CD1c-positive myeloid dendritic cell (primary cell): ENCODE measurements around the gene RPRD1B.

Experiments used
- DNase-seq: peaks from one replicate; pipeline ENCODE4 v3.0.0-alpha.2; 2016; ENCODE audit errors: extremely low spot score

Gene RPRD1B

DNA sequence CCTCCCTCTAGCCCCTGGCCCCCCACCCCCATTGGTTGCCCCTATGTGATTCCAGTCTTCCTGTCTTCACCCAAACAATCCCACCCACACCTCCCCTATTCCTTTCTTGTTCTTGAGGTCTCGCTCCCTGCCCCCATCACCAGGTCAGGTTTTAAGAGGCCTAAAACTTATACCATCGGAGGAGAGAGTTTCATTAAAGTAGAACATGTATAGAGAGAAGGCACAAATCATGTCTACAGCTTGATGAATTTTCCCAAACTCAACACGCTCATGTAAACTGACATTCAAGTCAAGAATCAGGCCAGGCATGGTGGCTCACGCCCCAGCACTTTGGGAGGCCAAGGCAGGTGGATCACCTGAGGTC lies 87.1 kb downstream of the RPRD1B start:
- no peak for DNase-seq

DNA sequence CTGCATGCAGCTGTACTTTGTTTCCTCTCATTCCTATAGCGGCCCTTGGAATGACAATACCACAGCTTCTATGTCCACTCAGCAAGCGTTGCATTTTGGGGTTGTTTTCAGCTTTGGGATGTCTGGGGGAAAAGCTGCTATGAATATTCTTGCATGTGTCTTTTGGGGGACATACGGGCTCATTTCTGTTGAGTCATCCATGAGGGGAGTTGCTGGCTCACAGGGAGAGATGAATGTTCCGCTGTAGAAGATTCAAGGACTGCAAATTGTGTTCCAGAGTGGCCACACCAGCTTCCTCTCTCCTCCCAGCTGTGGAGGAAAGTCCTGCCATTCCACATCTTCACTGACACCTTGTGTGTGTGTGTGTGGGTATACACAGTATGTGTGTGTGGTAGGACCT lies 88.2 kb downstream of the RPRD1B start:
- DNase-seq = no peak

DNA sequence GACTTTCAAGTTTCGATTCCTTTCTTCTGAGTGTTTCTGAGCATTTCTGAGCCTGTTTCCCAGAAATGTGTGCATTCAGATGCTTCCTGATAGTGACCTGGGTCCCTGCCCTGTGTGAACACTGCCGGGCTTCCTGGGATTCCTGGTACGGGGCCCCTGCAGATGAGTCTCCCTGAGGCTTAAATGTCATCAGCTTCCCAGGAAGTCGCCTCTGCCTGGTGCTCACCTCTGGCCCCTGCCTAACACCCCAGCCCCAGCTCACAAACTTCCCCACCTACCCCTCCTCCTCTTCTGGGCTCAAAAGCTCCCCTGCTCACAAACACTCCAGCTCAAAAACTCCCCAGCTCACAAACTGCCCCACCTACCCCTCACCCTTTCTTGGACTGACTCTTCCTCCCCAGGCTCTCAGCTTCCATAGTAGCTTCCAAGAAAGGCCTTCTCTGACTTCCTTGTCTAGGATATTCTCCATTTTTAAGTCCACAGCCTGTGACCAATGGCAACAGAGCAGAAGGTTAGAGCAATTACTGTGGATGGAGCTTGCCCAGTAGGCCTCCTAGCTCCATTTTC lies 89.6 kb downstream of the RPRD1B start:
- DNase-seq = no peak

DNA sequence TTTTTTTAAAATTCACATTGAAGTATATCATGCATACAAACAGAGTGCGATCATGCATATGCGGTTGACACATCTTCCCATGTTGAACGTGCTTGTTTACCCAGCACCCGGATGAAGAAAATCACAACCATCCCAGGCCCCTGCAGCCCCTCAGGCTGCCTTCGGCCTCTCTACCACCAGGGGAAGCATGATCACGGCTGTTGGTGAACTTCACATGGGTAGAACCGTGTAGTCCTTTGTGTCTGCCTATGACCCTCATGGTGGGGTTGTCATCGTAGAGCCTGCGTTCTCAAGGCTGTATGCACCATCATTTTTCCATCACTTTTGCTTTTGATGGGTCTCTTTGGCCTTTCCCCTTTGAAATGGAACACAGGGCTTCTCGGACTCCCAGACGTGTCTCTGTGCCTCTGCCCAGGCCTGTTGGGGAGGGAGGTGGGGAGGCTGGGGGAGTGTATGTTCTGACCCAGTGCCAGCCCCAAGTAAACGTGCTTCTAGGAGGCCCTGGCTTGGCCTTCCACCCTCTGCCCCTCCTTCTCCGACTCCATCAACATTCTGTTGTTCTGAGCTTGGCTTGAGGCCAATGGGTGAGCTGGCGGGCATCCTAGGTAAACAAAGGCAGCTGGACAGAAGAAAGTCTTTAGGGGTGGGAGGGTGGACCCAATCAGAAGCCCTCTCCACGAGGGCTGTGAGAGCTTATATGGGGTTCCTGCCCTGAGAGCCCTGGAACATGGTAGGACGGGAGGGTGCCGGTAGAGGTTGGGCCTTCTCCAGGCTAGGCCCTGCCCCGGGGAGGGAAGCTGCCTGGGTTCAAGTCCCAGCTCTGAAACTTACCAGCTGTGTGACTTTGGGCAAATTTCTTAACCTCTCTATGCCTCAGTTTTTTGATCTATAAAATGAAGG lies 91.9 kb downstream of the RPRD1B start:
- DNase-seq = no peak

DNA sequence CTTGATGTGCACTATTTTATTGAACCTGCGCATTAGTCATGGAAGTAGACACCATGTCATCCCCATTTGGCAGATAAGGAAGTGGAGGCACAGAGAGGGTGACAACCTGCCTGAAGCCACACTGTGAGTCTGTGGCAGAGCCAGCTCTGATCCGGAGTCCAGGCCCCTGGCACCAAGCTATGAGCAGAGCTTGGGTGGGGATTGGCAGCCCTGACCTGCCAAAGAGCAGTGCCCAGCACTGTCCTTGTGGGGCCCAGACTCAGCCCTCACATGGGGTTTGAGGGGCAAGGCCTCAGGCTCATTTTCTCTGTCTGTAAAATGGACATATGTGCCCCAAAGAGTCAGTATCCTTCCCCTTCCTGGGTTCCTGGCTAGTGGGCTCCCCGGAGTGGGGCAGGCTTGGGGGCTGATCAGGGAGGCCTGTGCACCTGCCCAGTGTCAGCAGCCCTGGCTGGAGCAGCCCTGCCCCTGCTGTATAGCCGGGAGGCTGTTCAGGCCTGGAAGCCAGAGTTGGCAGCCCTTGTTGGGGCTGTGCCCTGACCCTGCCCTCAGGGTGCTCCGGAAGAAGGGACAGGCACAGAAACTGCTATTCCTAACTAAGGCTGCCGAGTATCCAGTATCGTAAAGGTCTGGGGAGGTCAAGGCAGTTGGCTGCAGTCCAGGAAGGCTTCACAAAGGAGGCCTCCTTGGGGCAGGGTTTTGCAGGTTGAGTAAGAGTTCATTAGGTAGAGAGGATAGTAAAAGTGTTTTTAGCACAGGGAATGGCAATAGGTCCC lies 92.8 kb downstream of the RPRD1B start:
- no peak for DNase-seq

DNA sequence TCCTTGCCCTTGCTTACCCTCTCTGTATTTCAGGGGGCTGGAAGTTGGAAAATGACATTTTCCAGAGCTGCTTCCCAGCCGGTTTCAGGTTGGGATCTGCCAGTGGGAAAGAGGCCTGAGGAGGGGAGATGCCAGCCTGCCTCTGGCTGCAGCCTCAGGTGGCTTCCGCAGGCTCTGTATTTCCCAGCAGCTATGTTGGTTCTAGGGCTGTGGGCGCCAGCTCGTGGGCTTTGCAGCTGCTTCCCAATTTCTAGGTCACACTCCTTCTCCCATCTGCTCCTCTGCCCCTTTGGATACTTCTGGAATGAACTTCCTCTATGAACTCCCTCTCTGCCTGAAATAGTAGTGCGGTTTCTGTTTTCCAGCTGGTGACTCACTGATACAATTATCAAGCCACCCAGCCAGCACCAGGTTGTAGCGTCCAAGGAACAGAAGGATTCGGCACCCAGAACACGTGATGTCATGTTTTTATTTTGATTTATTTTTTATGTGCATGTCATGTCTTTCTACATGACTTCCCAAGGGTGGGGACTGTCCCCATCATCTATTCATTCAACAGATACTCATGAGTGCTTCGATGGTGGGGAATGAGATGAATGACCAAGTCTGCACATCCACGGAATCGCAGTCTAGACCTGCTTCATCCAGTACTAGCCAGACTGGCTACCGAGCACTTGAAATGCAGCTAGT lies 93.5 kb downstream of the RPRD1B start:
- DNase-seq = peak; percentile 43

DNA sequence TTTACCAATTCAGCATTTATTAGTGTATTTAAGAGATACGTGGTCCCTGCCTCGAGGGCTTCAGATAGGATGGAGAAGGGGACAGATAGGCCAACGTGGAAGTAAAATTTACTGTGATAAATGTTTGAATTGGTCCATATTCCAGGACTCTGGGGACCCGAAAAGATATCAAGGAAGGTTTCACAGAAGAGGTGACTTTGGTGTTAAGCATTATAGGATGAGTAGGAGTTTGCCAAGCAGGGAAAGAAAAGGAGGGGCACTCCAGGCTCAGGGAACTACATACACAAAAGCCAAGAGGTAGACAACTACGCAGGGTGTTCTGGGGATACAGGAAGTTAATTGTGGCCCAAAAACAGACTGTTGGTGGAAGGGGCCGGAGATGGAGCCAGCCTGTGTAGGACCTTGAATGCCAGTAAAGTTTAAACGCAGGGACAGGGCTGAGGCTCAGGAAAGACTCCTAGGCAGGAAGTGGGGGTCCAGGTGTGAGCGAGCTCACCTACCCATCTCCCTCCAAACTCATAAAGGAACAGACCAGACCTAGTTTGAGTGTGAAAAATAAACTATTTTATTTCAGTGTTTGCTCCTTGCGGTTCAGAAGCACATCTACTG lies 94.5 kb downstream of the RPRD1B start:
- no peak for DNase-seq

DNA sequence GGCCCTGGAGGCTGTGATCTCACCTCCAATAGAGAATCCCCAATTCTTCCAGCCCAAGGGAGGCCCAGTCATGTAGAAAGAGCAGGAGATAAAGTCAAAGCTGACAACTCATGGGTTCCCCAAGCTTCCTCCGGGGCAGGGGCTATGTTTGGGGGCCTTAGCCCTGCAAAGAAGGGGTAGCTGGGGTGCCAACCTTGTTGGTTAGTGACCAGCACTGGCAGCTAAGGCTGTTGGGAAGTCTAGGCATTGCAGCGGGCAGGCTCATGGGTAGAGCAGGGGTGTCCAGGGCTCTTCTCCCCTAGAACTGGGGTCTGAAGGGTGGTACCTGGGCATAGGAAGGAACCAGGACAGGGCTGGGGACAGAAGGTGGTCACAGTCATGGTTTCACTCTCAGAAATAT lies 95.1 kb downstream of the RPRD1B start:
- no peak for DNase-seq

DNA sequence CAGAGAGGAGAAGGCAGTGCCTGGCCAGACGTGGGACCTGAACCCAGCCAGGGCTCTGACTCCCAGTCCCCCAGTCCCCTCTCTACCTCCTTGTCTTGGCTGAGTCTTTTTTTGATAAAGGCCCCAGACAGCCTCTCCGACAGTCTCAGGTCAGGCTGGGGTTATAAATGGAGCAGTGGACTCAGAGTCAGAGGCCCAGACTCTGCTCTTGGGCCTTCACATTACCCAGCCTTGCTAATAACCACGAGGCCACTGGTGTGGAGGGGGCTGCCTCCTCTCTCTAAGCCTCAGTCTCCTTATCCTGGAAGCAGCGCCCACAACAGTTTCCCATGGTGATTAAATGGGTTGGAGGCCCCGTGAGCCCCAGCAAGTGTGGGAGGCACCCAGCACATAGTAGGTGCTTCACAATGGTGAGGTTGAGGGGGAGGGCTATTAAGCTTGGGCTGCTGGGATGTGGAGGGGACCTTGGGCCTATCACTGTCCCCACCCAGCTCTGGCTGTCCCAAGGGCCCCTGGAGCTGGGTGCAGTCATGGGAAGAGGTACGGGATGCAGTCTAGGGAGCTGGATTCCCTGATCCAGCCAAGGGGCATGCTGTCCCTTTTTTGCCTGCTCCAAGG lies 95.8 kb downstream of the RPRD1B start:
- no peak for DNase-seq

DNA sequence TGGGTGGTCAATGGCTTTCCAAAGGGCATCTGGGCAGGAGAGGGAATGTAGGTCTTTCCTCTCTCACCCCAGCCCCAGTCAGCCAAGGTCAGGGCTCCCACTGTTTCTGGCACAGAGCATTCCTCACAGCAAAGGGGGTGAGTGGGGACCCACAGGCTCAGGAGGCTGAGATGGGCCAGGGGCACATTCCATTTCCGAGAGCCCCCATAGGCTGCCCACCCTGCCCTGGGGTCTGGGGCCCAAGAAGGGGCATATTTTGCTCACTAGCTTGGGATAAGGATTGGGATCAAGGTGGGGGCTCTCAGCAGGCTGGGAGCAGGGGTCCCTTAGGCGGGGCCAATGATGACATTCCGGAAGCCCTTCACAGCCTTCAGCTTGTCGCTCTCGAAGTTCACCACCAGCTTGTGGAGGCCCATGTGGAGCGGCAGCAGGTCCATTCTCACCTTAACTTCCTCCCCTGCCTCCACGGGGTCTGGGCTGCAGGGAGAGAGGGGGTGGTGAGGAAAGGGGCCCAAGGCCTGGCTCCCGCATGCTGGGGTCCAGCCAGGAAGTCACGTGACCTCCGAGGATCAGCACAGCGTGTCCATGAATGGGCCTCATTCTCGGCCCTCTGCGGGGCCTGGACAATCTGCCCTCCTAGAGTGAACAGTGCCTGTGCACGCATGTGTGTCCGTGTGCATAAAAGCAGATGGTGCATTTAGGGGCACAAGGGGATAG lies 96.5 kb downstream of the RPRD1B start:
- no peak for DNase-seq

DNA sequence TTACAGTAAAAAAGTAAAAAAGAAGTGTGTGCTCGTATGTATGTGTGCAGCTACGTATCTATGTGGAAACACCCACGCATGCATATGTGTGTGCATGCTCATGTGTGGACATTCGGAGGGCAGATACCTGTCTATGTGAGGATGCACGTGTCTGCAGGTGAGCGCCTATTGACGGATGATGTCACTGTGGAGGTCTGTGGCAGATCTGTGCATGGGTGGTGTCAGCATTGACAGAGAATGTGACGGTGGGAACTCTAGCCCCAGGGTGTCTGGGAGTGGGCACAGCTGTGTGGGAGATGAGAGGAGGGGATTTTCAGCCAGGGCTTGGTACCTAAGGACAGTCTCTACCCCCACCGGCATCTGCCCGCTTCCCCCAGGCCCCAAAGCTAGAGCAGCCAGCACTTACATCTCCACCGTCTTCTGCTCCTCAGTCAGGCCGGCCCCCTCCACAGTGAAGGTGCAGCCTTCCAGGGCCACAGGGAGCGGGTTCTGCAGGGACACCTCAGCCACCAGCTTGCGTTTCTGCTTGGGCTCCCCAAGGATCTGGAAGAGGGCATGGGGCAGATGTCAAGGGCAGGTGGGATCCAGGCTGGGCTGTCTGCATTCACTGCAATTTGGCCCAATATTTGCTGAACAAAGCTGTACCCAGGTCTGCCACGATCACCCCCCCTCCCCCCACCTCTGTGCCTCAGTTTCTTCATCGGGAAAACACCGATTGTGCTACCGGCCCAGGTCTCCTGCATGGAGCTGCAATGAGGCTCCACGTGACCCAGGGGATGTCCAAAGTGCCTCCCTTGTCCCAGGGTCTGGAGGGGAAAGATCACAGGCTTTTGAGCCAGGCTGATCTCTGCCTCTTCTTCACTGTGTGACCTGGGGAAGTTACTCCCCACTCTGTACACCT lies 97.4 kb downstream of the RPRD1B start:
- no peak for DNase-seq

DNA sequence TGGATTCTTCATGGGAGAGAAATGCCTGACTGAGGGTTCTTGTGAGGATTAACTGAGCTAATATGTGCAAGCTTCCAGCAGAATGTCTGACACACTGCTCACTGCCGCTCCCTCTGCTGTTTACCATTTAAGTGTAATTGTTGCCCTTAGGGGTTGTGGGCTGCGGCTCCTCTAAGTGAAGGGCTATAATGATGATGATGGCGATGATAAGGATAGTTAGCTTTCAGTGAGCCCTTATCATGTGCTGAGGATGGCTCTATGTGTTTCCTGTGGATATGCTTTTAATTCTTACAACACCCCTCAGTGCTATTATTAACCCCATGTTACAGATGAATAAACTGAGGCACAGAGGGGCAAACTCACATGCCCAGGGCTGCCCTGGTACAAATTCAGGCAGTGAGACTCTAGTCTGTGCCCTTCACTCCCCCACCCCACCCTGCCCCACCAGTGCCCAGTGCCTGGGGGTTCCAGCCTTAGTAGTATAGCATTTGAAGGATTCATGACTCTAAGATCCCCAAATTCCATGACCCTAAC lies 98.1 kb downstream of the RPRD1B start:
- no peak for DNase-seq

DNA sequence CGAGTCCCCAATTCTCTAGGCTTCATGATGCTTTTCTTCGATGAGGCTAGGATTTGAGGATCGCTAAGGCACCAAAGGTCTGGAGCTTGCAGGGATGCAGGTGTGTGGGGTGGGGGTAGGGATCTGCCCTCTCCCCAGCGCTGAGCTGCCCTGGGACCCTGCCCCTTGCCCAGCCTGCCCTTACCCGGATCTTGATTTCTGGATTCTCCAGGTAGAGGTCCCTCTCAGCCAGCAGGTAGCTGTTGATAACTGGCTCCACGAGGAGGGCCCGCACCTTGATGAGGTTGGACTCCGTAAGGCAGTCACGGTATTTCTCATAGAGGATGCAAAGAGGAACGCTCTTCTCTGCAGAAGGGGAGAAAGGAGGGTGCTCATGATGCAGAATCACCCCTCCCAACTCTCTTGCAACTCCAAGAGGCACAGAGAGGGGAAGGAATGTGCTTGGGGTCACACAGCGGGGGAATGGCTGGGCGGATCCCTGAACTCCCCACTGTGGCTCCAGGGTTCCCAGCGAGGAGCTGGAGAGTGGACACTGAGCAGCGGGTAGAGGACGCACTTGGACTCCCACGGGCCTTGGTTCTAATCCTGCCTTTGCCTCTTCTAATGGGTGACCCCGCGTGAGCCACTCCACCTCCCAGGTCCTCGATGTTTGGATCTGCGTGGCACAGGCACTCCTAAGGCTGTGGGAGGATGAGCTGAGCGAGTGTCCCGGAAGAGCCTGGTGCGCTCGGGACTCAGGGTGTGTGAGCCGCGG lies 98.8 kb downstream of the RPRD1B start:
- no peak for DNase-seq

DNA sequence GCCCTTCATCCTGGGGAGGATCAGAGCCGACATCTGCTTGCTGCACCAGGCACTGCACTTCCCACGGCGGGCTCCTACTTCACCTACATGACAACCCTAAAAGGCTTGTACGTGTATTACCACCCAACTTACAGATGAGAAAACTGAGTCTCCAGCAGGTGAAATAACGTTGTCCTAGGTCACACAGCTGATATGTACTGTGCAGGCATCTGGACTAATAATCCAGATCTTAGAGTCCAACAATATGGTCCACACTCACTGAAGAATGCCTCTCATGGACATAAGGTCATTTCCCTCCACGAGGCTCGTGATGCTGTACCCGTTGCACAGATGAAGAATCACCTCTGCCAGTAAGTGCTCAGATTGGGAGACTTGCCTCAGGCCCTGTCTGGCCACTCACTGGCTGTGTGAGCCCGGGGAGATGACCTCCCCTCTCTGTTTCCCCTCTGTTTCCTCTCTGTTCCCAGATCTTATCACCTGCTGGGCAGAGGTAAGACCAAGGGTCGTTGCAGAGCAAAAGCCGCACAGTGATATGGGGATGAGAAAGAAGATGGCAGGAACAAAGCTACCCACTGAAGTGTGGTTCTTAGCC lies 99.5 kb downstream of the RPRD1B start:
- DNase-seq = no peak

DNA sequence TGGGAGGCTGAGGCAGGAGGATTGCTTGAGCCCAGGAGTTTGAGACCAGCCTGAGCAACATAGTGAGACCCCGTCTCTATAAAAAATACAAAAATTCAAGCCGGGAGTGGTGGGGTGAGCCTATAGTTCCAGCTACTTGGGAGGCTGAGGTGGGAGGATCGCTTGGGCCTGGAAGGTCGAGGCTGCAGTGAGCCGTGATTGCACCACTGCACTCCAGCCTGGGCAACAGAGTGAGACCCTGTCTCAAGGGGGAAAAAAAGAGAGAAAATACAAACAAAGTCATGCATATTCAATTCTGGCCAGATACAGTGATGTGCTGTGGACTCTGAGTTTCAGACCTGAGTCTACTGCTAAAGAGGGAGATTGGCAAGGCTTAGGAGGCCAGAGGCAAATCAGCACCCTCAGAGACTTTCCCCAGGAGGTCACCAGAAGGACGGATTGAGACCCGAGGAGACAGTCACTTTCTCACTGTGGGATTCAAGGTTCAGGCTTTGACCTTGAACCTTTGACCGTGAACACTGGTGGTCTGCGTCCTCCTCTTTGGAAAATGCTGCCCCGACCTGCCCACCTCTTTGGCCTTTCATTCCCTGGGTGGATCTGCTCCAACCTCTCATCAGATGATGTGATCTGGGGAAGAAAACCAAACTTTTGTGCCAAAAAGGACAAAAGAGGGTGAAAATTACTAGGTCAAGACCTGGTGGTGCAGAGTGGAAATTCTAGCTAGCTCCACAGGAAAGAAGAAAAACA lies 100.3 kb downstream of the RPRD1B start:
- DNase-seq = no peak

DNA sequence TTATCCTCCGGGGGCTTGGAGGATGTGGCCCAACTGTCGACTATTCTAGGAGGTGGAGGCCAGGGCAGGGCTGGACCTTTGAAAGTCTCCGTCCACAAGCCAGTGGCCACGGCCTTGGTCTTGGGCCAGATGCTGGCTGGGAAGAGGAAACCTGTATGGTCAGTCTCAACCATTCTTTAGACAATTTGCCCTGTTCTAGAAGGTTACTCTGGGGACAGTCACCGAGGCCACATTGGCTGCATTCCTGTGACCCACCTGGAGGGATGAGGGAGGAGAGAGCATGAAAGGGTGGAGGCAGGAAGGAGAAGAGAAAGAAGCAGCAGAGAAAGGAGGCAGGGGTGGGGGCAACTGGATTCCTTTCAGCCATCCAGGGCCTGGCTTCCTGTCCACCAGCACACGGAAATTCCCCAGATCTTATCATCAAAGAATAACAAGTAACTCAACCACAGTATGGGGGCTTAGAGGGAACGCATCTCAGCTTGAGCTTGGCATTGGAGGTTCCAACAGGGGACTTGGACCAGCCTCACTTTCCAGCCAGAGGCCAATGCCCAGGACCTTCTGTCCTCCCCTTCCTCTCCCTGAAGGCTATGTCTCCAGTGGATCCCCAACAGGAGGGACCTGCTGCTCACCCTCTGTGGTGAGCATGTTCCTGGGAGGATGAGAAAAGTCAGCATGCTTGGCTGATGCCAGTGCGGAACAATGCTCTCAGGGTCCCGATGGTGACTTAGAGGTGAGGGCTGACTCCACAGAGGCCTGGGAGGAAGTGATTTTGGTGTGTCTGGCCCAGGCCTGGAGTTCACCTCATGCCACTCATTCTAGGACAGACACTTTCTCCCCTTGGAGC lies 101.1 kb downstream of the RPRD1B start:
- no peak for DNase-seq

DNA sequence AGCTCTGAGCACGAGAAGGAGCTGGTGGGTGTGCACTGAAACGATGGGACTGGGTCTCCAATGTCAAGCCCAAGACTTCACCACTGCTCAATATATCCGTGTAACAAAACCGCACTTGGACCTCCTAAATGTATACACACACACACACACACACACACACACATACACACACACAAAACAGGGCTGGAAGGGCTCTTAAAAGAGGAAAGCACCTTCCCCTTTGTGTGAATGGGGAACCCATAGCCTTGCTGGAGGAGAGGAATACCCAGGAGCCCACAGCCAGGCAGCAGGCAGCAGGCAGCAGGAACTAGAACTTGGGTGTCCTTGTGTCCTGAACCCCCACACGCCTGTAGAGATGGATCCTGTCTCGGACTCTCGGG lies 101.7 kb downstream of the RPRD1B start:
- DNase-seq = no peak
